ENCODE measurements around the gene PPFIA4.

Gene PPFIA4

GRCh38 chr1:203099805-203100515 lies 73.7 kb downstream of the PPFIA4 start:
- Histone ChIP-seq H3K27ac (no peak overlapping the region), H3K27me3 (ENCODE audit: insufficient read depth, low read depth, severe bottlenecking) (no peaks in the 10 kb centered on the region), H3K4me3 (ENCODE audit: low read depth, low read length) (no peak overlapping the region), H3K9me3 (ENCODE audit: severe bottlenecking) (peaks cover 29% of the 10 kb centered on the region), H3K36me3 (no peaks in the 10 kb centered on the region)
- DNase-seq = peak; percentile 14
- no peak for TF ChIP-seq CTCF (IDR thresholded peaks at IDR 0.05; ENCODE audit: low read depth, low read length)

- Histone ChIP-seq H3K27me3 (ENCODE audit: insufficient read depth, low read depth, severe bottlenecking) (no peaks in the 10 kb centered on the region), H3K27ac (no peak overlapping the region), H3K36me3 (no peaks in the 10 kb centered on the region), H3K4me3 (ENCODE audit: low read depth, low read length) (no peak overlapping the region), H3K9me3 (ENCODE audit: severe bottlenecking) (peaks cover 28% of the 10 kb centered on the region)
- no peak for DNase-seq
- TF ChIP-seq CTCF (IDR thresholded peaks at IDR 0.05; ENCODE audit: low read depth, low read length) = no peak
Observed at GRCh38 chr1:203100516-203100869, 74.2 kb downstream of the PPFIA4 start.

- Histone ChIP-seq H3K9me3 (ENCODE audit: severe bottlenecking) (peaks cover 21% of the 10 kb centered on the region), H3K4me3 (ENCODE audit: low read depth, low read length) (no peak overlapping the region), H3K27ac (peak overlapping the region; percentile 40), H3K36me3 (no peaks in the 10 kb centered on the region), H3K27me3 (ENCODE audit: insufficient read depth, low read depth, severe bottlenecking) (no peaks in the 10 kb centered on the region)
- peak; percentile 22 for DNase-seq
- TF ChIP-seq CTCF (IDR thresholded peaks at IDR 0.05; ENCODE audit: low read depth, low read length) = no peak
Observed at GRCh38 chr1:203101813-203102634, 75.7 kb downstream of the PPFIA4 start.

- Histone ChIP-seq H3K36me3 (no peaks in the 10 kb centered on the region), H3K27me3 (ENCODE audit: insufficient read depth, low read depth, severe bottlenecking) (no peaks in the 10 kb centered on the region), H3K4me3 (ENCODE audit: low read depth, low read length) (no peak overlapping the region), H3K27ac (peak overlapping the region; percentile 40), H3K9me3 (ENCODE audit: severe bottlenecking) (peaks cover 13% of the 10 kb centered on the region)
- peak; percentile 32 for DNase-seq
- TF ChIP-seq CTCF (IDR thresholded peaks at IDR 0.05; ENCODE audit: low read depth, low read length) = no peak
Observed at GRCh38 chr1:203103216-203103615, 76.9 kb downstream of the PPFIA4 start.

GRCh38 chr1:203103829-203104495 lies 77.7 kb downstream of the PPFIA4 start:
- TF ChIP-seq CTCF (IDR thresholded peaks at IDR 0.05; ENCODE audit: low read depth, low read length) = no peak
- peaks cover 13% of the 10 kb centered on the region for H3K9me3 ChIP-seq (ENCODE audit: severe bottlenecking)
- H3K4me3 ChIP-seq (ENCODE audit: low read depth, low read length) = no peak overlapping the region
- no peak overlapping the region for H3K27ac ChIP-seq
- no peaks in the 10 kb centered on the region for H3K36me3 ChIP-seq
- H3K27me3 ChIP-seq (ENCODE audit: insufficient read depth, low read depth, severe bottlenecking) = no peaks in the 10 kb centered on the region
- DNase-seq = peak; percentile 8
